Neuronal stem cell (in vitro differentiated cells): ENCODE results near the gene RPL35A.
"Not testable (repeated sequence)": the region's sequence is repeated elsewhere in the genome, so short reads cannot be mapped to it uniquely, and the experiment has no call there.

ENCODE experiments used
- DNase-seq: peaks from one replicate; pipeline ENCODE4 v3.0.0-alpha.2; 2013; ENCODE audit warnings: low spot score
- H2AFZ ChIP-seq: one replicate; pipeline ENCODE4 v1.6.1; 2013; ENCODE audit warnings: mild to moderate bottlenecking, low read length, inconsistent platforms
- H2AK5ac ChIP-seq: 2 replicates; pipeline ENCODE4 v1.6.1; 2013; ENCODE audit warnings: low read depth, mild to moderate bottlenecking, inconsistent platforms, low read length, moderate library complexity, mixed read lengths
- H2BK120ac ChIP-seq: 2 replicates; pipeline ENCODE4 v1.6.1; 2013; ENCODE audit warnings: low read depth, mild to moderate bottlenecking, inconsistent platforms, low read length, moderate library complexity, mixed read lengths
- H2BK12ac ChIP-seq: one replicate; pipeline ENCODE4 v1.6.1; 2013; ENCODE audit warnings: low read length, inconsistent platforms
- H2BK15ac ChIP-seq: 2 replicates; pipeline ENCODE4 v1.6.1; 2013; ENCODE audit warnings: mild to moderate bottlenecking, low read length, inconsistent platforms, mixed read lengths
- H2BK5ac ChIP-seq: one replicate; pipeline ENCODE4 v1.6.1; 2013; ENCODE audit warnings: inconsistent platforms, mild to moderate bottlenecking, low read length, moderate library complexity
- H3K14ac ChIP-seq: one replicate; pipeline ENCODE4 v1.6.1; 2013; ENCODE audit warnings: low read length, inconsistent platforms
- H3K18ac ChIP-seq: 2 replicates; pipeline ENCODE4 v1.6.1; 2013; ENCODE audit warnings: low read length, inconsistent platforms
- H3K23ac ChIP-seq: 2 replicates; pipeline ENCODE4 v1.6.1; 2013; ENCODE audit warnings: low read depth, mild to moderate bottlenecking, mixed read lengths, low read length, inconsistent platforms; ENCODE audit not compliant: poor library complexity
- H3K27ac ChIP-seq: replicated peaks from 3 replicates; pipeline ENCODE4 v1.5.1; 2013; ENCODE audit warnings: low read length, inconsistent platforms
- H3K27me3 ChIP-seq, 3 experiments: 2 replicates each; pipeline ENCODE4 v1.6.1; 2013; ENCODE audit warnings: low read length in 3 of 3, mild to moderate bottlenecking in 2 of 3, inconsistent platforms in 1 of 3, low read depth in 1 of 3, mixed read lengths in 1 of 3, moderate library complexity in 1 of 3; ENCODE audit not compliant: control insufficient read depth in 3 of 3, insufficient read depth in 3 of 3
- H3K36me3 ChIP-seq, 2 donors: replicated peaks in 1 of 2; 2 replicates each; pipeline ENCODE4 v1.6.1; 2013; ENCODE audit warnings: low read length in 2 of 2; ENCODE audit not compliant: control insufficient read depth in 2 of 2, insufficient read depth in 2 of 2
- H3K4ac ChIP-seq: 2 replicates; pipeline ENCODE4 v1.6.1; 2013; ENCODE audit warnings: inconsistent platforms, mild to moderate bottlenecking, low read length, moderate library complexity
- H3K4me1 ChIP-seq, 2 donors: 1 replicate in 1 of 2; 2 replicates in 1 of 2; pipeline ENCODE4 v1.6.1; 2013; ENCODE audit warnings: low read length in 2 of 2, low read depth in 1 of 2; ENCODE audit not compliant: control insufficient read depth in 2 of 2, insufficient read depth in 1 of 2
- H3K4me2 ChIP-seq: one replicate; pipeline ENCODE4 v1.6.1; 2013; ENCODE audit warnings: mild to moderate bottlenecking, low read length, inconsistent platforms; ENCODE audit not compliant: insufficient read depth, poor library complexity, severe bottlenecking
- H3K4me3 ChIP-seq, 2 donors: 2 replicates each; pipeline ENCODE4 v1.5.1; 2013; ENCODE audit warnings: low read length in 2 of 2, mild to moderate bottlenecking in 2 of 2, inconsistent platforms in 1 of 2, moderate library complexity in 1 of 2
- H3K79me1 ChIP-seq: one replicate; pipeline ENCODE4 v1.6.1; 2013; ENCODE audit warnings: low read depth, mild to moderate bottlenecking, inconsistent platforms, low read length, moderate library complexity
- H3K9ac ChIP-seq: one replicate; pipeline ENCODE4 v1.6.1; 2013; ENCODE audit warnings: mild to moderate bottlenecking, low read depth, low read length, inconsistent platforms; ENCODE audit not compliant: poor library complexity
- H3K9me3 ChIP-seq, 2 donors: replicated peaks in 1 of 2; 2 replicates each; pipeline versions ENCODE3 to v1.6.1; 2013; ENCODE audit warnings: low read length in 2 of 2, mild to moderate bottlenecking in 2 of 2, inconsistent platforms in 1 of 2, low read depth in 1 of 2, mixed read lengths in 1 of 2, moderate library complexity in 1 of 2; ENCODE audit not compliant: control insufficient read depth in 2 of 2, insufficient read depth in 1 of 2
- H4K8ac ChIP-seq: one replicate; pipeline ENCODE4 v1.6.1; 2013; ENCODE audit warnings: low read depth, mild to moderate bottlenecking, inconsistent platforms, low read length, moderate library complexity
- H4K91ac ChIP-seq: one replicate; pipeline ENCODE4 v1.6.1; 2013; ENCODE audit warnings: low read length, low read depth, mild to moderate bottlenecking, inconsistent platforms; ENCODE audit not compliant: poor library complexity
- WGBS, 2 donors: extraction: QIAGEN DNeasy Blood & Tissue Kit; methylation state at CpG; one replicate each; pipeline ENCODE4 v1.1.7; 2013; ENCODE audit warnings: missing lambda C conversion rate in 2 of 2, mixed read lengths in 1 of 2; ENCODE audit not compliant: insufficient read length in 2 of 2, insufficient replicate concordance in 1 of 2; ENCODE audit errors: extremely low coverage in 2 of 2; 5-methylcytosine and 5-hydroxymethylcytosine counted together

Gene RPL35A

DNA sequence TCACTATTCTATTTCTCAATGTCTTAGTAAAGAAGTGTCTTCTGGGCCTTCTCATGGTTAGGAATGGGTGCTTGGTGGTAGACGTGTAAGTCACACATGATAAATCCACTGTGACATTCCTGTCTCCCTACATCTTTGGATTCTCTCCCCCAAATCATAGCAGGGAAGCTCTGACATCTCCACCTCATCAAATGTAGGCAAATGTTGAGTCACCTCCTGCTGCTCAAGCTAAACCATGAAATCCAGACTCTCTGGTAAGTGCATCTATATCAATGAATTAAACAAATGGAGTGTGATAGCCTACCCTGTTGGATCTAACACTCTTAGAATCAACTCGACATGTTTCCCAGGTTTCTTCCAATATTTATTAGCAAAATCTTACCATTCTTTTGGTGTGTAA is 42.8 kb upstream of the RPL35A start:
- H3K4me2 ChIP-seq = no peak overlapping the region
- H3K9me3 ChIP-seq = no peaks in the 10 kb centered on the region
- H4K91ac ChIP-seq = no peak overlapping the region
- no peak overlapping the region for H3K23ac ChIP-seq
- no peak overlapping the region for H3K4me3 ChIP-seq
- no peak overlapping the region for H2BK5ac ChIP-seq
- H3K4ac ChIP-seq = no peak overlapping the region
- no peak overlapping the region for H2BK120ac ChIP-seq
- no peak overlapping the region for H4K8ac ChIP-seq
- H3K4me1 ChIP-seq = no peaks in the 10 kb centered on the region
- H3K18ac ChIP-seq = no peak overlapping the region
- no peak overlapping the region for H3K14ac ChIP-seq
- no peak overlapping the region for H2BK15ac ChIP-seq
- no peak overlapping the region for H3K9ac ChIP-seq
- H3K27me3 ChIP-seq = no peaks in the 10 kb centered on the region
- no peak for DNase-seq
- WGBS, 2 donors = no CpG with 5 or more reads among the region's 2 CpGs
- H3K36me3 ChIP-seq = no peaks in the 10 kb centered on the region
- H3K27ac ChIP-seq = no peak overlapping the region
- no peaks in the 10 kb centered on the region for H3K79me1 ChIP-seq
- H2BK12ac ChIP-seq = no peak overlapping the region
- H2AK5ac ChIP-seq = no peak overlapping the region
- no peak overlapping the region for H2AFZ ChIP-seq

DNA sequence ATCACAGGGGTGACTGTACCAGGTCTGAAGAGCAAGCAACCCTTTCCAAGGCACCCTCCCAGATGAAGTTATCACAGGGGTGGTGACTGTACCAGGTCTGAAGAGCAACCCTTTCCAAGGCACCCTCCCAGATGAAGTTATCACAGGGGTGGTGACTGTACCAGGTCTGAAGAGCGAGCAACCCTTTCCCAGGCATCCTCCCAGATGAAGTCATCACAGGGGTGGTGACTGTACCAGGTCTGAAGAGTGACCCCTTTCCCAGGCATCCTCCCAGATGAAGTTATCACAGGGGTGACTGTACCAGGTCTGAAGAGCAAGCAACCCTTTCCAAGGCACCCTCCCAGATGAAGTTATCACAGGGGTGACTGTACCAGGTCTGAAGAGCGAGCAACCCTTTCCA is 41.4 kb upstream of the RPL35A start:
- not testable (repeated sequence) for H3K27me3 ChIP-seq, H2BK120ac ChIP-seq, H2AK5ac ChIP-seq, H2BK5ac ChIP-seq, H4K91ac ChIP-seq, H3K23ac ChIP-seq, H2BK12ac ChIP-seq, H3K9ac ChIP-seq, H2AFZ ChIP-seq, H3K18ac ChIP-seq, H3K4me3 ChIP-seq, H4K8ac ChIP-seq, H3K9me3 ChIP-seq, H2BK15ac ChIP-seq, H3K14ac ChIP-seq, H3K4me2 ChIP-seq, H3K4ac ChIP-seq, H3K36me3 ChIP-seq, H3K27ac ChIP-seq, H3K79me1 ChIP-seq, DNase-seq
- no CpG with 5 or more reads among the region's 2 CpGs for WGBS, 2 donors
- peaks cover 5 to 12% of the 10 kb centered on the region in 2 donors for H3K4me1 ChIP-seq

DNA sequence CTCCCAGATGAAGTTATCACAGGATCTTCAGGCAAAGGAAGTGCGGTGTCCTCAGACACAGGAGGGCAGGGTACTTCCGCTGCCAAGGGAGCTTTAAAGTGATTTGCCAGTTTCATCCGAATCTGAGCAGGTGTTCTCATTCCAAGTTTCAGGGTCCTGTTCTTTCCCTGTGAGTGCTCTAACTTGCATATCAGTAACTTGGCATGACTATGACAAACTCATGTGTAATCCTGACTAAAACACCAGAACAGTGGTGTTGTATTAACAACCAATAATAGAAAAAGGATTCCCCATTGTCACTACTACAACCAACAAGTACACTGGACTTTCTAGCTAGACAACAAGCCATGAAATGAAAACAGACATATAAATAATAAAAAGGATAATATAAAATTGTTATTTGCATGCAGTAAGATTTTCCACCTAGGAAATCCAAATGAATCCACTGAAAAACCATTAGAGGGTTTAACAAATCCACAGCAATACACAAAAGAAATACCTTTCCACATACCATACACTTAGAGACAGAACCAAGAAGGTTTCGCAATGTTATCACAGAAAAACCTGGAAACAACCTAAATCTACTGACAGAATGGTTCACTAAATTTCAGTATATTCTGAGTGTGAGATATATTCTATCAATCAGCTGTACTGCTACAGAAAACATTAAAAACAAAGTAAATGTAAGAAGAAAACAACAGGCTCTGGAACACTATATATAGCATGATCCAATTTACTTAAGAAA is 40.9 kb upstream of the RPL35A start:
- DNase-seq = no peak
- Histone ChIP-seq H3K27me3 (no peaks in the 10 kb centered on the region), H3K23ac (no peak overlapping the region), H3K4me1 (peaks cover 5 to 14% of the 10 kb centered on the region in 2 donors), H3K9me3 (no peaks in the 10 kb centered on the region), H4K8ac (no peak overlapping the region), H3K36me3 (no peaks in the 10 kb centered on the region), H2BK12ac (no peak overlapping the region), H3K9ac (no peak overlapping the region), H2BK120ac (no peak overlapping the region), H3K4ac (no peak overlapping the region), H2BK15ac (no peak overlapping the region), H3K14ac (no peak overlapping the region), H3K4me2 (no peak overlapping the region), H2AFZ (no peak overlapping the region), H4K91ac (no peak overlapping the region), H2AK5ac (no peak overlapping the region), H2BK5ac (no peak overlapping the region), H3K27ac (no peak overlapping the region), H3K18ac (no peak overlapping the region), H3K79me1 (no peaks in the 10 kb centered on the region), H3K4me3 (no peak overlapping the region)
- no CpG with 5 or more reads among the region's 4 CpGs for WGBS, 2 donors

DNA sequence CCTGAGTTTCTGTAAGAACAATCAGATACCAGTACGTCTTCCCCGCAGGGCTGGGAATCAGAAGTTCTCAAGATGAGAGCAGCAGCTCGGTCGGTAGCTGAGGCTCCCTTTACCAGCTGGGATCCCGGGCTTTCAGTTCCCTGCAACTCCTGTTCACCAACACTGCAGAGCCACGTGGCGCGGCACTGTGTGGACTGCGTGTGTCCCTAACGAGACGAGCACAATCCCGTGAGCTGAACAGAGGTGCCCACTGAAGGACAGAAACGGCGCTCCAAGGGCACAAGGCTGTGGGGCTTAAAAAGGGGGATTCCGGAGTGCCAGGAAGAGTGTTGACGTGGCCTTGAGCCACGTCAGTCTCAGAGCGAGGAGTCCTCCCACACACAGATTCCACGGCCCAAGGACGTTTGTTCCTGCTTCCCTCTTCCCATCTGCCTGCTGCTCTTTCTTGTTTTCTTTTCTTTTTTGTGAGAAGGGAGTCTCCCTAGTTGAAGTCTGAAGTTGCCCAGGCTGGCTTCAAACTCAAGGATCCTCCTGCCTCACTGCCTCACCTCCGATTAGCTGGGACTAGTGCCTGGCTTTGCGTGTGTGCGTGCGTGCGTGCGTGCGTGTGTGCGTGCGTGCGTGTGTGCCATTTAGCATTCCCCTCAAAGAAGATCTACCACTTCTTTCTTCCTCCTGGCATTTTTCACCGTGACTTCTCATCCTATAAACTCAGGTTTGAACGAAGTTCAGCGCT is 37.1 kb upstream of the RPL35A start:
- Histone ChIP-seq H3K27ac (peak overlapping the region; percentile 9), H3K4me2 (no peak overlapping the region), H3K79me1 (no peaks in the 10 kb centered on the region), H3K9me3 (no peaks in the 10 kb centered on the region), H2BK15ac (no peak overlapping the region), H3K23ac (no peak overlapping the region), H2BK120ac (no peak overlapping the region), H2BK12ac (no peak overlapping the region), H4K8ac (no peak overlapping the region), H3K27me3 (no peaks in the 10 kb centered on the region), H3K14ac (no peak overlapping the region), H3K18ac (peak overlapping the region; percentile 92), H3K4ac (no peak overlapping the region), H3K9ac (no peak overlapping the region), H2AFZ (peak overlapping the region; percentile 68), H3K4me1 (peaks cover 5 to 14% of the 10 kb centered on the region in 2 donors), H2AK5ac (no peak overlapping the region), H4K91ac (no peak overlapping the region), H2BK5ac (no peak overlapping the region), H3K36me3 (no peaks in the 10 kb centered on the region), H3K4me3 (no peak overlapping the region)
- no CpG with 5 or more reads among the region's 33 CpGs for WGBS, 2 donors
- no peak for DNase-seq
